ENCODE data around the gene LYSMD4. TPM values are rescaled to one million over a fixed set of nuclear protein-coding genes. Genes with fewer than 3 reads are reported as not detected.

The LYSMD4 gene
- total RNA-seq, 2 donors from 2014 or later: 6.8 to 9.2 TPM

DNA sequence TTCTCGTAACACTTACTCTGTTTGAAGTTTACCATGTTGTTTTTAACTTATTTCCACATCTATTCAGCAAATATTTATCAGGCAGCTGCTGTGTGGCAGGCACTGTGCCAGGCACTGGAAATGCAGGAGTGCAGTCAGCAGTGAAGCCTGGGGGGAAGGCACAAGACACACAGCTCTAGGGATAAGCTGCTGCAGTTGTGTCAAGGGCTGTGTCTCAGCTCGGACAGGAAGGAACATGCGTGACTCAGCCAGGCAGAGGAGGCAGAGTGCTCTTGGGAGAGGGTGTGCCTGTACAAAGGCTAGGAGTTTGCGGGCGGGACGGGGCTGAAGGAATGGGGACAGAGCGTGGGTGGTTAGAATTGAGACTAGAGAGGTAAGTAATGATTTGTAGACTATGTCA lies 24.7 kb downstream of the LYSMD4 start:
- H3K27ac Mint-ChIP-seq: peak overlapping the region; percentile 86
- H3K36me3 Mint-ChIP-seq (ENCODE audit: low read depth): peaks cover 6% of the 10 kb centered on the region
- no peaks in the 10 kb centered on the region for H3K9me3 ChIP-seq (ENCODE audit: control insufficient read depth, low read length, poor library complexity, severe bottlenecking)
- no peak overlapping the region for H3K4me3 Mint-ChIP-seq
- ATAC-seq (no peak), DNase-seq (no peak)
- H3K27me3 Mint-ChIP-seq: no peaks in the 10 kb centered on the region
- peaks cover 20% of the 10 kb centered on the region for H3K4me1 Mint-ChIP-seq

DNA sequence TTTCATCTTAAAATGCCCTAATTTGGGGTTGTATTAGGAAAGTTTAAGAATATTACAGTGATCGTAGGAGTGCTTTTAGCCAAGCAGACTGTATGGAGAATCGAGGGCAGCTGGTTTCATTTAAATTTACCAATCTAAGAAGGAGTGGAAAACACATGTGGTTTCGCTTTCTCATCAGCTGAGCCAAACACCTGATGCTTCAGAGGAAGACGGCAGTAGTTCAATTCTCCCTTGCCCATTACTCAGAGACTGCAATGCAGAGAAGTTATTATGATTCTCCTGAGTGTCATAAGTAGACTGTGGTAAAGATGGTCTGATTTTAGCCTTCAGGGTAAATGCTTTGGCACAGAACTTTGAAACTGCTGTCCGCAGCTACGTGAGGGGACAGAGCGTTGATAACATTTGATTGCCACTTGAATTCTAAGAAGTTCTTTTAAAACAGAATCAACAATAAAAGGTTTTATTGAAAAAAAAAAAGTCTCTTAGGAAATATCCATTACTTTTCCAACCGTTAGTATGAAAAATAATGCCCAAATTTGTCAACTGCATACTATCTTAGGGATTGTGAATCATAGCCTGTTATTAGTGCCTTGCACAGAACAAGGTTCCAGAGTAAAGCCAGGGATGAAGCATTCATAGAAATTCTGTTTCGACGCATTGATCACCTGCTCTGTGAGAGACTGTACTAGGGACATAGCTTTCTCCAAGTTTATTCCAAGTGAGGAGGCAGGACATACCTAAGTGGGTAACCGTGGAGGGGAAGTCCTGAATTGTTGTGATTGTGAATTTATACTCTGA lies 25.6 kb downstream of the LYSMD4 start:
- DNase-seq (no peak), ATAC-seq (no peak)
- H3K9me3 ChIP-seq (ENCODE audit: control insufficient read depth, low read length, poor library complexity, severe bottlenecking): no peaks in the 10 kb centered on the region
- Mint-ChIP-seq H3K27me3 (no peaks in the 10 kb centered on the region), H3K36me3 (ENCODE audit: low read depth) (peaks cover 6% of the 10 kb centered on the region), H3K4me3 (peak overlapping the region; percentile 77), H3K27ac (peak overlapping the region; percentile 82), H3K4me1 (peaks cover 23% of the 10 kb centered on the region)

DNA sequence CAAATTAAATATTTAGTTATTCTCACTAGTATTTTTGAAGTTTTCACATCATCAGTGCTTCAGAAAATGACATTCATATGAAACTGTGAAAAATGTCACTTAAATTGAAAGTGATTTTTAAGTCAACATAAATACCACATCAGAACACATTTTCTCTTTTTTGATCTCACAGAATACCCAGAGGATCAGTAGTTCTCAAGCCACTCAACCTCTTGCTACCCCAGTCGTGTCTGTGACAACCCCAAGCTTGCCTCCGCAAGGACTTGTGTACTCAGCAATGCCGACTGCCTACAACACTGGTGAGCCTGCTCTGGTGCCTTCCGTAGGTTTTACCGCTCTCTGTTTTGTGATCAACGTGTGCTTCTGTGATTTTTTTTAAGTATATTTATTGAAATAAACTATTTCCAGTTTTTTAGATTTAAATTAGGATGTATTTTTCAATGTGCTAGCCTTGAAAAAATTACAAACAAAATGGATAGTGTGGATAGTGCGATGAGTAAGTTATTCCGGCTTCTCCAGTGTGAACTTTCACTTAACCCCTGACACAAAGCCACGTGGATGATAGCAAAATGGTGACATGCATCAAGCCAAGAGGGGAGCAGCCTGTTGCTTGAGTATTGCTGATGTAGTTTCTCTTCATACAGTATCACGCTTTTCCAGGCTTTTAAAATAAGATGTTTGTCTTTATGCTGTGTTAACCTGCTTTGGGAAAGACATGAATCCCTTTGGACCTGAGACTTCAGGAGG lies 26.5 kb downstream of the LYSMD4 start:
- Mint-ChIP-seq H3K36me3 (ENCODE audit: low read depth) (peaks cover 6% of the 10 kb centered on the region), H3K4me1 (peaks cover 23% of the 10 kb centered on the region), H3K4me3 (peak overlapping the region; percentile 77), H3K27me3 (no peaks in the 10 kb centered on the region), H3K27ac (peak overlapping the region; percentile 82)
- DNase-seq: no peak
- no peaks in the 10 kb centered on the region for H3K9me3 ChIP-seq (ENCODE audit: control insufficient read depth, low read length, poor library complexity, severe bottlenecking)
- no peak for ATAC-seq

DNA sequence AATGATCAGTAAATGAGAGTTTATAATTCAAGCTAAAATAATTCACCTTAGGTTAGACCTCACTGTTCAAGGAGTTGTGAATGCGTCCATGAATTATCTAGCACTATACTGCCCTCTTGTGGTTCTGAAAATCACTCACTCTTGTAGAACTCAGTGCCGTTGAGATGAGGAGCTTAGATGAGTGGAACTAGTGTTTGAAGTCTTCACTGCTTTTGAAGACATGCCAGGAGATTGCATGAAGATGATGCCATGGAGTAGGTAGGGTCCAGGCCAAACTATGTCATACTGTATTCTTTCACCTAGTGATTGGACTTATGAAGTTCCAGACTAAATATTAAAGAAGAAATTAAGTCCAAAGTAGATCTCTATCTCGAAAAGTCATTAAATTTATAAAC lies 28.8 kb downstream of the LYSMD4 start:
- Mint-ChIP-seq H3K36me3 (ENCODE audit: low read depth) (peaks cover 6% of the 10 kb centered on the region), H3K4me1 (peaks cover 23% of the 10 kb centered on the region), H3K4me3 (no peak overlapping the region), H3K27ac (peak overlapping the region; percentile 89), H3K27me3 (no peaks in the 10 kb centered on the region)
- H3K9me3 ChIP-seq (ENCODE audit: control insufficient read depth, low read length, poor library complexity, severe bottlenecking): no peaks in the 10 kb centered on the region
- peak; percentile 88 for ATAC-seq
- peak in 1 of 3 donors; percentile 17 for DNase-seq

DNA sequence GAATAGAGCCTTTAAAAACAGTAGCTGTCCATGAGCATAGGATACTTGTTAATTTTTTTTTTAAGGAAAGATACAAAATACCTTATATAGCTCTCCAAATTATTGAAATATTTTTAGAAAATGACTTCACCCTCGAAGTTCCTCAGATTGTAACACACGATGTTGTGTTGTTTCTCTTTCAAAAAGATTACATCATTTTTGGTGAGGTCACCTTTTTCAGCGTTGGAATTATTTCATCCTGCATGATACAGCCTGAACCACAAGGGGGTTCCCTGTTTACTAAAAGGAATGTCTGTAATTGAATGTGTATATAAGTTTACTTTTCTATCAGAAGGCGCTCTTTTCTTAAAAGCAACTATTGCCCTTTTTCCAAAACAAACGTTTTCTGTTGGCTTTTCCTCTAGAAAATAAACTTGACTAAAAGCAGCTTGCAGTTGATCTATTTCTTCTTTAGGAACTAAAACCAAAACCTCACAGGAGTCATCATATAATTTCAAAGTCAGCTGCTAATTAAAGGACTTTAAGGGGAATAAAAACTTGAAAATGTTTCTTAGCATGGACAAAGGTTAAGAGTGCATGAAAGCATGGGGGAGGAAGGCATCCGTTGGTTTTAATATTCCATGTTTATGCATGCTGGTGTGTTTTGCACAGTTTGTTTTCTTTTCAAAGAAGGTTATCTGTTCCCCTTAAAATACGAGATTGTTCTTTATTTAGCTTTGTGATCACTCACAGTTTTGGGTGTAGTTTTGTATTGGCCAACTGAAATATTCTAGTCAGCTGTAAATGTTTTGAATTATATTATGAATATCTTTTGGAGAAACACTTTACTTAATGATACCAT lies 29.4 kb downstream of the LYSMD4 start:
- DNase-seq: no peak

DNA sequence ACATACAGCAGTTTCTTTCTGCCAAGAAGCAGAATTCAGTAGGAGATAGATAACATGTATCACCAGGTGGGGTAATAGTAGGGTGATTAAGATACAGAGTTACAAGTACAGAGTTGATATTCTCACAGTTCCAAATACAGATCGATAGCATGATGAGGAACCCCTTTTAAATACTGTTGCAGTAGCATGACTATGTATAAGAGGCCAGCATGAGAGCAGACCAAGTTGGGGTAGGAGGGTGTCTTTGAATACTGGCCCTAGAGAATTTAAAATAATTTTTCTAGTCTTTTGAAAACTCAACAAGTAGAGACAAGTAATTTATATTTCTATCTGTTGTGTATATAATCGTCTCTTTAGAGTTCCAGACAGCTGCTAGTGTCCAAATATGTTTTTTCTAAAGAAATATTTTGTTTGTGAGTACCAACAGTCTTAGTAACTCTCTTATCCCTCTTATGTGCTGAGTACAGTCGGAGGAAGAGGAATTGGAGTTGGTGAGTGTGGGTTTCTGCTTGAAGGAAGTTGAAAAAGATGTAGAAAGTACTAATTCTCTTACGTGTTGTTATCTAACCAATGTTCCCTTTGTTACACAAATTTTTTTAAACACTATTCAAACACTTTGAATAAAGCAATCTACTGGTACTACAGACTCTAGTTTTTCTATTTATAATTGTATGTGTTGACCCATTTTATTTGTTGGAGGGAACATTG lies 30.2 kb downstream of the LYSMD4 start:
- H3K4me1 Mint-ChIP-seq: peaks cover 14% of the 10 kb centered on the region
- H3K27me3 Mint-ChIP-seq: no peaks in the 10 kb centered on the region
- DNase-seq (no peak), ATAC-seq (no peak)
- H3K27ac Mint-ChIP-seq: peak overlapping the region; percentile 89
- H3K36me3 Mint-ChIP-seq (ENCODE audit: low read depth): no peaks in the 10 kb centered on the region
- no peaks in the 10 kb centered on the region for H3K9me3 ChIP-seq (ENCODE audit: control insufficient read depth, low read length, poor library complexity, severe bottlenecking)
- H3K4me3 Mint-ChIP-seq: no peak overlapping the region

More for the DNA sequence above, 29.4 kb downstream of the LYSMD4 start:
- Mint-ChIP-seq H3K27ac (peak overlapping the region; percentile 89), H3K4me1 (peaks cover 19% of the 10 kb centered on the region), H3K27me3 (no peaks in the 10 kb centered on the region), H3K4me3 (no peak overlapping the region), H3K36me3 (ENCODE audit: low read depth) (peaks cover under 1% of the 10 kb centered on the region)
- peak; percentile 70 for ATAC-seq
- no peaks in the 10 kb centered on the region for H3K9me3 ChIP-seq (ENCODE audit: control insufficient read depth, low read length, poor library complexity, severe bottlenecking)

DNA sequence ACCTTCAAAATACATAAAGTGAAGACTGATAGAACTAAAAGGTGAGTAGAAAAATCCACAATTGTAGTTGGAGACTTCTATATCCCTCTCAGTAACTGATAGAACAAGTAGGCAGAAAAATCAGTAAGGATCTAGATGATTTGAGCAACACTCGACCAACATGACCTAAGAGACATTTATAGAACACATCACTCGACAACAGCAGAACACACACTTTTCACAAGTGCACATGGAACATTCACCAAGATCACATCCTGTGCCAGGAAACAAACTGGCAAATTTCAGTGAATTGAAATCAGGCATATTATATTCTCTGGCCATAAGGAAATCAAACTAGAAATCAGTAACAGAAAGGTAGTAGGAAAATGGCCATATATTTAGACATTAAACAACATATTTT lies 37.1 kb downstream of the LYSMD4 start:
- DNase-seq (no peak), ATAC-seq (no peak)
- Mint-ChIP-seq H3K4me1 (peaks cover 3% of the 10 kb centered on the region), H3K27me3 (no peaks in the 10 kb centered on the region), H3K27ac (no peak overlapping the region), H3K36me3 (ENCODE audit: low read depth) (peaks cover 11% of the 10 kb centered on the region), H3K4me3 (peak overlapping the region; percentile 50)
- no peaks in the 10 kb centered on the region for H3K9me3 ChIP-seq (ENCODE audit: control insufficient read depth, low read length, poor library complexity, severe bottlenecking)

DNA sequence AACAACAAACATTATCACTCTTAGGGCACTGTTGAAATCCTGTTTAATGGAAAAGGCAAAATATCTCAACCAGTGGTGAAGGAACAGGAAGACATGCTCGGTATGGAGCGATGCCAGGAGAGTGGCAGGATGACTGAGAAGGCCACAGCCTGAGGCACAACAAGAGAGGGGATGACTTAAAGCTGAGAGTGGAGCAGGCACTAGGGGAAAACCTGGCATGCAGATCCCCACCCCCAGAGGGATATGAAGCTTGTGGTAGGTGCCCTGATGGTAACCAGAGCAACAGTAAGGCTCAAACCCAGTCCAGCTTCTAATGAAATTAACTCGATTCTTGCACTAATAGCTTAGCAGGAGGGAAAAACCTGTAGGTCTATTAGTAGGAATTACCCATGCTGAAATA lies 40.4 kb downstream of the LYSMD4 start:
- Mint-ChIP-seq H3K36me3 (ENCODE audit: low read depth) (peaks cover 14% of the 10 kb centered on the region), H3K4me1 (peaks cover 6% of the 10 kb centered on the region), H3K4me3 (no peak overlapping the region), H3K27me3 (no peaks in the 10 kb centered on the region), H3K27ac (no peak overlapping the region)
- DNase-seq: no peak
- ATAC-seq: no peak
- no peaks in the 10 kb centered on the region for H3K9me3 ChIP-seq (ENCODE audit: control insufficient read depth, low read length, poor library complexity, severe bottlenecking)

DNA sequence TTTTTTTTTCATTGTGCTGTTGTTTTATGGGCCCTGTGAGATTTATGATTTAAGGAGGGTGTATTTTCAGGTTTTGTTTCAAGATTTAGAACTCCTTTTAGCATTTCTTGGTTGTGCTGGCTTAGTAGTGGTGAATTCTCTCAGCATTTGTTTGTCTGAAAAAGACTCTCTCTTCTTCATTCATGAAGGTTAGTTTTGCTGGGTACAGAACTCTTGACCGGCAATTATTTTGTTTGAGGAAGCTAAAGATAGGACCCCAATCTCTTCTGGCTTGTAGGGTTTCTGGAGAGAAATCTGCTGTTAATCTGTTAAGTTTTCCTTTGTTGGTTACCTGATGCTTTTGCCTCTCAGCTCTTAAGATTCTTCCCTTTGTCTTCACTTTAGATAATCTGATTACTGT lies 46.9 kb downstream of the LYSMD4 start:
- Mint-ChIP-seq H3K4me1 (peaks cover 12% of the 10 kb centered on the region), H3K27ac (no peak overlapping the region), H3K4me3 (no peak overlapping the region), H3K36me3 (ENCODE audit: low read depth) (peaks cover 5% of the 10 kb centered on the region), H3K27me3 (no peaks in the 10 kb centered on the region)
- ATAC-seq (no peak), DNase-seq (no peak)
- peaks cover 3% of the 10 kb centered on the region for H3K9me3 ChIP-seq (ENCODE audit: control insufficient read depth, low read length, poor library complexity, severe bottlenecking)

DNA sequence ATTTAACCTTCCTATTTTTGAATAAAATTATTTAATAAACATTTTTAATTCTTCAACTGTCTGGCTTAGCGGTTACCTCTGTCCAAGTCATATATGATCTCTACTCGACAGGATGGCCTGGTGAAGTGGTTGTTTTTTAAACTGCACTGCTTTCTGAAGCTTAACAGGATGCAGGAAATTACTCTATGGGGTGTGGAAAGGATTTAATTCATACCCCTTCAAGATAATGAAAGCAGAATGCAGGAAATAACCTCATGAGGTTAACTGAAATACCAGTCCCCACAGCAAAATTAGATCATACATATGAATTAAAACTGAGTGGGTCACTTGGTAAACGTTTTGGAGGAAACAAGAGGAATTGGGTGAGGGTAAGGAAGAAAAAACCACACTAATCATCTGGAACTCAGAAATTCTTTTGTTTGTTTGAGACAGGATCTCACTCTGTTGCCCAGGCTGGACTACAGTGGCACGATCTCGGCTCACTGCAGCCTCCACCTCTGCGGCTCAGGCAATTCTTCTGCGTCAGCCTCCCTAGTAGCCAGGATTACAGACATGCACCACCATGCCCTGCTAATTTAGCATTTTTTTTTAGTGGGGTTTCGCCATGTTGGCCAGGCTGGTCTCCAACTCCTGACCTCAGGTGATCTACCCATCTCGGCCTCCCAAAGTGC lies 50.1 kb downstream of the LYSMD4 start:
- no peaks in the 10 kb centered on the region for H3K27me3 Mint-ChIP-seq
- no peak overlapping the region for H3K27ac Mint-ChIP-seq
- H3K4me1 Mint-ChIP-seq: peaks cover 16% of the 10 kb centered on the region
- no peak overlapping the region for H3K4me3 Mint-ChIP-seq
- no peak for DNase-seq
- ATAC-seq: peak; percentile 27
- H3K36me3 Mint-ChIP-seq (ENCODE audit: low read depth): peaks cover 5% of the 10 kb centered on the region
- peaks cover 3% of the 10 kb centered on the region for H3K9me3 ChIP-seq (ENCODE audit: control insufficient read depth, low read length, poor library complexity, severe bottlenecking)

DNA sequence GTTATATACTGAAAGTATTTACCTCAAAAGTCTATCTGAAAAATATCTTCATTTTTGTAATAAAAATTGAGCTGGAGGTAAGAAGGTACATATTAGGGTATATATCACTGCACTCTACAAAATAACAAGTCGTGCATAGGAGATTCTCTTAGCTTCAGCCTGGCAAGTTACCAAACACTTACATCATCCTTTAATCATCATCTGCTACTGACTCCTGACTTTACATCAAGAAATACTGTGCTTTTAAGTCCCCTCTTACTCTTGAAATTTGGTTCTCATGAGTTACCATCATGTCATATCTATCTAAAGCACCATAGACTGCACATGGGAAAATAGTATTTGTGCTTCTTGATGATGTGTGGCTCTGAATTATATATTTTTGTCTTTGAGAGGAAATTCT lies 50.8 kb downstream of the LYSMD4 start:
- no peaks in the 10 kb centered on the region for H3K27me3 Mint-ChIP-seq
- H3K27ac Mint-ChIP-seq: no peak overlapping the region
- H3K36me3 Mint-ChIP-seq (ENCODE audit: low read depth): peaks cover 5% of the 10 kb centered on the region
- H3K4me1 Mint-ChIP-seq: peaks cover 14% of the 10 kb centered on the region
- ATAC-seq (no peak), DNase-seq (no peak)
- H3K9me3 ChIP-seq (ENCODE audit: control insufficient read depth, low read length, poor library complexity, severe bottlenecking): peaks cover 3% of the 10 kb centered on the region
- no peak overlapping the region for H3K4me3 Mint-ChIP-seq

DNA sequence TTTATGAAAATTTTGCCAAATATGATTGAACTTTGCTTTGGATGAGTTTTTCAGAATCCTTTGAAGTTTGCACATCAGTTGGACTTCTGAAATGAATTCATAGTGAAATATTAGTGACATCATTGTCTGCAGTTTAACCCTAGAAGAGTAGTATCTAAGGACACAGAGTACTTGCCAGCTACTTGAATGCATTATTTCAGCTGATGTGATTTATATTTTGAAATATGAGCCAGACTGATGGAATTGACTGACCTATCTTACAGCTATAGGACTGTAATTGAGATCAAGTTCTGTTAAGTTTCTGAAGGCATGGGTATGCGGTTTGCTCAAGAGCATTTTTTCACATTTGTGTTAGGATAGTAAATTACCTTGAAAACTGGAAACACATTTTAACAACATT lies 51.2 kb downstream of the LYSMD4 start:
- H3K4me3 Mint-ChIP-seq: no peak overlapping the region
- no peak for ATAC-seq
- peaks cover 14% of the 10 kb centered on the region for H3K4me1 Mint-ChIP-seq
- DNase-seq: no peak
- peak overlapping the region; percentile 1 for H3K27ac Mint-ChIP-seq
- H3K27me3 Mint-ChIP-seq: no peaks in the 10 kb centered on the region
- H3K9me3 ChIP-seq (ENCODE audit: control insufficient read depth, low read length, poor library complexity, severe bottlenecking): peaks cover 3% of the 10 kb centered on the region
- H3K36me3 Mint-ChIP-seq (ENCODE audit: low read depth): peaks cover 5% of the 10 kb centered on the region

Data from T-helper 17 cell (primary cell).